C1 segment of cervical spinal cord (tissue), 14 donors: ENCODE data around the gene GRK6.

ENCODE experiments used
- DNase-seq, 14 donors: peaks; one replicate each; lab custom pipeline; 2025; lab: John Stamatoyannopoulos, UW

The GRK6 gene

DNA sequence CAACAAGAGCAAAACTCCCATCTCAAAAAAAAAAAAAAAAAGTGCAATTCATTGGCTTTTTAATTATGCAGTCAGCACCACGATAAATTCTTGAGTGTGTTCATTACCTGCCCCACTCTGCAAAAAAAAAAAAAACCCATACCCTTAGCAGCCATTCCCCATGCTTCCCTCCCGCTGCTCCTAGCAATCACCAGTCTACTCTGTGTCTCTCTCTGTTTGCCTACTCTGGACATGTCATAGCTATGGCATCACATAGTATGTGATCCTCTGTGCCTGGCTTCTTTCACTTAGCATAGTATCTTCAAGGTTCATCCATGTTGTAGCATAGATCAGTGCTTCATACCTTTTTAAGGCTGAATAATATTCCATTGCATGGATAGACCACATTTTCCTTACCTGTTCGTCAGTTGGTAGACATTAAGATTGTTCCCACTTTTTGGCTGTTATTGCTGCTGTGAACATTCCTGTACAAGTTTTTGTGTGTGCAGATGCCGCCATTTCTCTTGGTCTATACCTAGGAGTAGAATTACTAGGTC, 13.1 kb downstream of the GRK6 start:
- DNase-seq, result no peak

DNA sequence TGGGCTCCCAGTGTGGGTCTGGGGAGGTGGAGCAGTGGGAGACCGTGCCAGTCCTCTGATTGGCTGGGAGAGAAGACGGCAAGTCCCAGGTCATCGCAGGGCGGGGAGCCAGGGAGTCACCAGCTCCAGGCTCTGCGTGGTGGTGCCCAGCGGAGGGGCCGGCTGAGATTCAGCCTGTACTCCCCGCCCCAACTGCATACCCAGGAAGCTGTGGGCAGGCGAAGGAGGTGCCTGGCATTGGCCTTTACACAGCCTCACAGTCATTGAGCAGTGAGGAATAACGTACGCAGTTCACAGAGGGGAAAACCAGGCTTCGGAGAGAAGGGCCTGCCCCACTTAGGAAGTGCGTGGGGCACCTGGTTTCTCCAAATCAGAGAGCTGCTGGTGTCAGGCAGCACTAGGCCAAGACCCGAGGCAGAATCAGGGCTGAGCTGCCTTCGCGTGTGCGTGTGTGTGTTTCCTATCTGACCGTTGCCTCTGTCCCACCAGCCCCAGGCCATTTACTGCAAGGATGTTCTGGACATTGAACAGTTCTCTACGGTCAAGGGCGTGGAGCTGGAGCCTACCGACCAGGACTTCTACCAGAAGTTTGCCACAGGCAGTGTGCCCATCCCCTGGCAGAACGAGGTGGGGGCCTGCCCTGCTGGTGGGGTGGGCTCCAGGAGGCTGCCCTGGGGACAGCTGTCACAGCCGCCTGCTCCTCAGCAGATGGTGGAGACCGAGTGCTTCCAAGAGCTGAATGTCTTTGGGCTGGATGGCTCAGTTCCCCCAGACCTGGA, 13.9 kb downstream of the GRK6 start:
- no peak for DNase-seq

DNA sequence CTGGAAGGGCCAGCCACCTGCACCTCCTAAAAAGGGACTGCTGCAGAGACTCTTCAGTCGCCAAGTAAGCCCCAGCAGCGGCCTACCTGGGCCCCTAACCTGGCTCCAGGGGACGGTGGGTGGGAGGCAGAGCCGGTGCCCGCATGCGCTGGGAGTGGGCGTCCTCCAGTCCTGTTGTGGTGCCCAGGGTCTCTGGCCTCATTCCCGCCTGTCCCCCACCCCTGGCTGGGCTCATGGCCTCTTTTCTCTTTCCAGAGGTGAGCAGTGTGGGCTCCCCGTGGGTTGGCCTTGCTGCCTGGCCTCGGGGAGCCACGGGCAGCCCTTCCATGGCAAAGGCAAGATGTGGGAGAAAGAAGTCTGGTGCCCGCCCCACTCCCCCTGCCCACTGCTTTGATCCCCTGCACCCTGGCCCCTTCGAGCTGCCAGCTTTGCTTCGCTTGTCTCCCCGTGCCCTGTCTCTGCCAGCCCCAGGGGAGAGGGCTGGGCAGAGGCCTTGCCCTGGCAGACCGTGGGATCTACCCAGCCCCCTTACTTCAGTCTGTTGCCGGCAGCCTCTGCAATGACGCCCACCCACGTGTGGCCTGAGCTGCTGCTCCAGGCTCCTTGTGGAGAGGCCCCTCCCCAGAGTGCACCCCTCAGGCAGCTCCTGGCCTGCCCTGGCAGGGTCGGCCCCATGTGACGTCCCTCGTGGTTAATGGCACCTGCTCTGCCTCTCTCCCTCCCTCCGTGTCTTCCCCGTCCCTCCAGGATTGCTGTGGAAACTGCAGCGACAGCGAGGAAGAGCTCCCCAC, 14.7 kb downstream of the GRK6 start:
- no peak for DNase-seq

DNA sequence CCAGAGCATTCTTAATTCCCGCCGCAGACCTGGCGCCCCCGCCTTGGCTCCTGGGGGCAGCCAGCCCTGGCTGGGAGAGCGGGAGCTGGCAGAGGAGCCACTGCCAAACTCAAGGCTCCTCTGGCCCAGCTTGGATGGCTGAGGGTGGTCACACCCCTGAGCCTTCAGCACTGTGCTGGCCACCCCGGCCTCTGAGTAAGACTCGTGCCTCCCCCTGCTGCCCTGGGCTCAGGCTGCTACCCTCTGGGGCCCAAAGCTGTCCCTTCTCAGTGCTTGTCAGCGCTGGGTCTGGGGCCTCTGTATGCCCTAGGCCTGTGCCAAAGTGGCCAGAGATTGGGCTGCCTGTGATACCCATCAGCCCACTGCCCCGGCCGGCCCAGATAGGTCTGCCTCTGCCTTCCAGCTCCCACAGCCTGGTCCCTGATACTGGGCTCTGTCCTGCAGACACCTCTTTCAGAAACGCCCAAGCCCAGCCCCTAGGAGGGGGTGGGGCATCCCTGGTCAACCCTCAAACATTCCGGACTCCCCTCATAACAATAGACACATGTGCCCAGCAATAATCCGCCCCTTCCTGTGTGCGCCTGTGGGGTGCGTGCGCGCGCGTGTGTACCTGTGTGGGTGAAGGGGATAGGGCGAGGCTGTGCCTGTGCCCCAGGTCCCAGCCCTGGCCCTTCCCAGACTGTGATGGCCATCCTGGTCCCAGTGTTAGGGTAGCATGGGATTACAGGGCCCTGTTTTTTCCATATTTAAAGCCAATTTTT, 15.8 kb downstream of the GRK6 start:
- DNase-seq, result no peak

DNA sequence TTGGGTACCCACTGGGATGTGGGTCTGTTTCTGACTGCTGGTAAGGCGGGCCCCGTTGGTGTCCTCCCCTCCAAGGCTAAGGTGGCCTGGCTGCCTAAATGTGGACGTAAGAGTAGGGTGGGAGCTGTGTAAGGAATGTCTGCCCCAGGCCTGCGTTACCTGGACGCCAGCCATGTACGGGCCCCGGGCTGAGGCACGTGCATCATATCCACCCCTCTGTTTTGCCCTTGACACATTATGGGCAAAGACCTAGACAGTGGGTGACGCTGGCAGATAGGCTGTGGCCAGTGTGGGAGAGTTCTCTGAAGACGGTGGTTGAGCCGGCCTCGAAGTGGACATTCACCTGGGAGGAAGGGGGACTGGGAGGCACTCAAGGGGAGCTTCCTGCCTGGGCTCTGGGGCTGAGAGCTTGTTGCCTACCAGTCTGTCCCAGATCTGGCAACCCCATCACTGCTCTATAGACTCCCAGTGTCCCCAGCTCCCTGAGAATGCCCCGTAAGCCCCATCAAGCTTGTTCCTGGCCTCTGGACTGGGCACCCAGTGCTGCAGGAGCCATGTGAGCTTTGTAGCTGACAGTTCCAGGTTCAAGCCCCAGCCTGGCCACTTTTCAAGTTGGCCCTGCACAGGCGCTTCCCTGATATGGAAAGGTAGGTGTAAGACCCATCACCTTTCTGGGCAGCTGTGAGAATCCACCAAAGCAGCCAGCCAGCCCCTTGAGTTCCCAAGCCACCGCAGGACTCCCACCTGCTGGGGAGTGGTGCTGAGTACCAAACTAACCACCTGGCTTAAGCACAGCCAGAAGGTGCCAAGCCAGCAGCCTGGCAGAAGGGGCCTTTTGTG, 16.9 kb downstream of the GRK6 start:
- no peak for DNase-seq

DNA sequence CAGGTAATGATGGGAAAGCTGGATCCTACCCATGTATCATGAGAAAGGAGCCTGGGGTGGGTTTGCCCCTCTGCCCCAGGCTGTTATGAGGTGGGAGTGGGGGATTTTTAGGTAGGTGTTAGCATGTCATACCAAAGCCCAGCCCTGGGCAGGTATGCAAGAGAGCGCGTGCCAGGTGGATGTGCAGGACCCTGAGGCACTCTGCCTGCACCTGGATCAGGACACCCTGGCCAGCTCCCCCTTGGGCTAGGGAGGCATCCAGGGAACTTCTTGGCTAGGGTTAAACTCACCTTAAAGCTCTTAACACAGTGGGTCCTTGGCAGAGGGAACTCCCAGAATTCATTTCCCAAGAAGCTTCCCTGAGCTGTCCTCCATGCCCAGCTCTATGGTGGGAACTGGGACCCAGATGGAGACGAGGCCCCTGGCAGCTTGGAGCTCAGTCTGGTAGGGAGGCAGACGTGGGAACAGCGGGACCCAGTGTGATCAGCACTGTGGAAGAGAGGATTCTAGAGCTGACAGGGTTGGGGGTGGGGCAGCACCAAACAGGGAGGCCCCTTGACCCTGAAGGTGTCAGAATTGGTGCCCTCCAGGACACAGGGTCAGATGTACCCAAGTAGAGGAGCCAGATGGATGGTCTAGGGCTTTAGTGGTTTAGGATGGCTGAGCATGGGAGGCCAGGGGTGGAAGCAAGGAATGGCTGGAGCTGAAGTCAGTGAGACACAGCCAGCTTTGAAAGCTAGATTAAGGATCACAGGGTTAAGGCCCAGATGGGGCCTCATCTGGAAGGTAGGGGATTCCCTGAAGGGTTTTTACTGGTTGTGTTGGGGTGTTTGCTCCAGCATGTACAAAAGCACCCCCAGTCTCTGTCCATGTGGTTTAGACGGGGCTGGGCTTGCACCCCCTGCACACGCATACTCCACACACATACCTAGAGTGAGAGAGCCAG, 17.9 kb downstream of the GRK6 start:
- no peak for DNase-seq

DNA sequence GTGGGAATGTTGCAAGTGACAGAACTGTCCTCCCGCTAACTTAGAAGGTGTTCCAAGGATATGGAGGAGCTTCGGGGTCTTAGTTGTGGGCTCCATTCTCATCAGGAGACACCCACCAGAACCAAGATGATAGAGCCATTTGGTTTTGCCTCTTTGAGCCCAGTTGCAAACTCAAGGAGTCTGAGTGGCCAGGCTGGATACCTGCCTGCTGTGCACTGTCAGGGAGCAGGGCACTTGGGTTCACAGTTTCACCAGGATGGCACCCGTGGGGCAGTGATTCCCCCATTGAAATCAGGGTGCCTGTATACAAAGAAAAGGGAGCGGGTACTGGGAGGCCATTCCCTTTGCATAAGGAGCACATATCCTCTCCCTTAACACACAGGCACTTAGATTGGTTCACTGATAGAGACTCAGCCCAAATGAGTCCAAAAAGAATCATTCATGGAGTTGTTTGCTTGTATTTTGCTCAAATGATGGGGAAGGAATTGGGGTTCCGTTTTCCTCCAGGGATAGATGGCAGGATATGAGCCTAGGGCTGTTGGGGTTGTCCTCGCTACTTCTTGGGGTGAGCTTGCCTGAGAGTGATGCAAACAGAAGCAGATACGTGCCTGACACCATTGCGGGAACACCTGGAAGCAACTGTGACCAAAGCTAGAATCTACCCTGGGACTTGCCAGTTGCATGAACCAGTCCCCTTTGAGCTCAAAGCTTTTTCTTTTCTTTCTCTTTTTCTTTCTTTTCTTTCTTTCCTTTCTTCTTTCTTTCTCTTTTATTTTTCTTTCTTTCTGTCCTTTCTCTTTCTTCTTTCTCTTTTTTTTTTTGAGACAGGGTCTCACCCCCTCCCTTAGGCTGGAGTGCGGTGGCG, 18.8 kb downstream of the GRK6 start:
- no peak for DNase-seq

DNA sequence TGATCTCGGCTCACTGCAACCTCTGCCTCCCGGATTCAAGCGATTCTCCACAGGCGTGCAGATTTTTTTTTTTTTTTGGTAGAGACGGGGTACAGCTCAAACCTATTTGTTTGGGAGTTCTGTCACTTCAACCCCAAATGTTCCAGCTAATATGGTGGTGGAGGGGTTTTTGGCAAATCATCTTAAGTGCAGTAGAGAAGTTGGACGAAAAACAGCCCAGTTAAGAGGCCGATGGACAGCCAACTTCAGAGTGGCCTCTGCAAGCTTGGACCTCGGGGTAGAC, 19.4 kb downstream of the GRK6 start:
- no peak for DNase-seq

DNA sequence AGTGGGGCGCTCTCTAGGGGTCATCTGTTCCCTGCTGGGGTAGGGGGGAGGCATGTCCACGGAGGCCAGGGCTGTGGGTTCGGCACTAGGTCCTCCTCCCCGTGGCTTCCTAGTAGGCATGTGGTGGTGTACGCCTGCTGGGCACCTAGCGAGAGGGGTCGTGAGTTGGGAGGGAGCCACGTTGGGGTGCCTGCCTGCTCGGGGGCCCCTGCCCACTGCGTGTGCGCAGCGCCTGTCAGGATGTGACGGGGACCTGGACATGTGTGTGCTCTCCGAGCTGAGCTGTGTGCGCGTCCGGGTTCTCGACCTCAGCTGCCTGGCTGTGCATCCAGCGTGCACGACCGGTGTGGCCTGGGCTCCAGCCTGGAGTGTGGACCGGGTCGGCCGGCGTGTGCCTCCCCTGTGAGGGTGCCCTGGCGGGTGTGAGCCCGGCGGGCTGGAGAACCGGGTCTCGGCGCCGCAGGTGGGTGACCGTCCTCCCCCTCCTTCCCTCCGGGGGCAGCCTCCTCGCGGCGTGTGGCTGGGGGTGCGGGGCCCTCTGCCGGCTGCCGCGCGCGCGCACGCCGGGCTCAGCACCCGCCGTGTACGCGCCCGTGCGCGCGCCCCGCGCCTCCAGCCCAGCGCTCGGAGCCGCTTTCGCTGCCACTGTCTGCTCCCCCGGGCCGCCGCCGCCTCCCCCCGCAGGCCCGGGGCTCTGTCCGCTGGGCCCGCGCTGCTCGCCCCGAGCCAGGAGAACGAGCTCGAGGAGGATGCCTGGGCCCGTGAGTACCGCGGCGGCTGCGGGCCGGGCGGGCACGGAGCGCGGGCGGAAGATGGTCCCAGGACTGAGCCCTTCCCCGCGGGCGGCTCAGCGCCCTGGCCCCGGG, 20.0 kb downstream of the GRK6 start, which contains the start of gene PRR7:
Gene PRR7 (plus strand): TSS at position 615 of the 866 bp plus-strand sequence. CDS start 8,254 bp downstream, outside the sequence.
- peak in 12 of 14 donors; percentile 44 to 82 (median 56) for DNase-seq

DNA sequence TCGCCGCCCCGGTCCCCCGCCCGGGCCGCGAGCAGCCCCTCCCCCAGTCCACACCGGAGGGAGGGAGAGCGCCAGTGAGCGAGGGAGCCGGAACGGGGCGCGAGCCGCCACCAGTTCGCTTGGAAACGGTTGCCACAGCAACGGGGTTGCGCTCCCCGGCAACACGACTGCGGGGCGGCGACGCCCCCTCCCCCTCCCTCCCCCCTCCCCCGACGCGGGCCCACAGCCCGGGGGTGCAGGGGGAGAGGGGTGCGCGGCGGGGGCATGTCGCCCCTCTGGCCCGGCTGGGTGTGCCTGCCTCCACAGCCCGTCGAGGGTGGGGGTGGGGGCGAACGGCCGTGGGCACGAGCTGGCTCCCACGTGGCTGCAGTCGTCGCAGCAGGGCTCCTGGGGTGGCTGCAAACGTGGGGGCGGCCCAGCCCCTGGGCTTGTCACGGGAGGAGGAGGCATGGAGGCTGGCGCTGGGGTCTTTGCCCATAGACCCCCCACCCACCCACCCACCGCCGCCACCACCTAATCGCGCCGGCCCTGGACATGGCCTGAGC, 20.7 kb downstream of the GRK6 start:
- DNase-seq, result peak in 12 of 14 donors; percentile 42 to 83 (median 68)

DNA sequence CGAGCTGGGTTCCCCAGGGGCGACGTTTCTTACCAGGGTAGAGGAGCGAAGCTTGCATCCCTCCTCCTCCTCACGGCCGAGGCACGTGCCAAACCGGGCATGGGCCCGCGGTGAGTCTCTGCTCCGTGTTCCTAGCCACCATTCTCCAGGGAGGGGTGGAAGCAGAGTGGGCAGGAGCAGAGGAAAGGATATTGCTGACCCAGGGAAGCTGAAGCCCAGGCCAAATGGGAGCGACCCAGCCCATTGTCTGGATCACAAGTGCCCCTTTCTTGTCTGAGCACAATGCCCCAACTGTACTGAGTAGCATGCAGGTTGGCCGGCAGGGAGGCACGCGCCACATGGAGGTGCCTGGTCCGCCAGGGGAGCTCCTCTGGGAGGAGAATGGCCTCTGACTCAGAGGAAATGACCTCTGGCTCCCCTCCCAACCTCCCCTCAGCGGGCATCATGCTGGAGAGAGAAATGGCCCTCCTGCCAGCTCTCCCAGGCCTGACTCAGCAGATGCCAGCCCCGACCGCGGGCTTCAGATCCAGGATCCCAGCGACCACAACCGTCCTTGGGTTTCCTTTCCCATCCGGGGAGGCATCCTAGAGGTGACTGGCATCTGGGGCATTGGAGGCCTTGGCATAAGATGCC, 21.3 kb downstream of the GRK6 start:
- peak in 12 of 14 donors; percentile 50 to 95 (median 83) for DNase-seq

DNA sequence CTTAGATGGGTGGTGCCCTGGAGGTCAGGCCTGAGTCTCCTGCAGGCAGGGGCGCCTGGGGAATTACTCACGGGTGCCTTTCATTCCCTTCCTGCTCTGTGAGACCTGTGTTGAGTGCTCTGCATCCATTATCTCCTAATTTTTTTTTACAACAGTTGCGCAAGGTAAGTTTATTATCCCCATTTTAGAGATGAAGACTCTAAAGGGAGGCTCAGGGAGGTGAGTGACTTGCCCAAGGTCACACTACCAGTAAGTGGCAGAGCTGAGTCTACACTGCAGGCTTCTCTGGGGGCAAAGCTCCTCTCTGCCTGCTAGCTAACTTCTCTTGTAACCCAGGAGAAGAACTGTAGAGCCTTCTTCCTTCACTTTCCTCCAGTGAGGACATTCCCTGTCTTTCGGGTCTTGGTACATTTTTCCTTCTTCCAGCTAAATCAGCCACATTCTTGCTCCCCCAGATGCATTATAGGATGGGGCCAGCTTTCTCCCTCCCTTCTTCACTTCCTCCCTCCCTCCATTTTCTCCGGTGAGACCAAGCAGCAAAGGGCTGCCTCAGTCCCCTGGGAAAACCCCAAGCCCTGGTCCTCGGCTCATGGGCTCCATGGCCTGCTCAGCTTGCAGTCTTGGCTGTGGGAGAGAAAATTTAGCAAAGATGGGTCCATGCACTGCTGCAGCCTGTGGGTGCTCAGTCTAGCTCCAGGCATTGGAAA, 21.9 kb downstream of the GRK6 start:
- DNase-seq, result no peak

DNA sequence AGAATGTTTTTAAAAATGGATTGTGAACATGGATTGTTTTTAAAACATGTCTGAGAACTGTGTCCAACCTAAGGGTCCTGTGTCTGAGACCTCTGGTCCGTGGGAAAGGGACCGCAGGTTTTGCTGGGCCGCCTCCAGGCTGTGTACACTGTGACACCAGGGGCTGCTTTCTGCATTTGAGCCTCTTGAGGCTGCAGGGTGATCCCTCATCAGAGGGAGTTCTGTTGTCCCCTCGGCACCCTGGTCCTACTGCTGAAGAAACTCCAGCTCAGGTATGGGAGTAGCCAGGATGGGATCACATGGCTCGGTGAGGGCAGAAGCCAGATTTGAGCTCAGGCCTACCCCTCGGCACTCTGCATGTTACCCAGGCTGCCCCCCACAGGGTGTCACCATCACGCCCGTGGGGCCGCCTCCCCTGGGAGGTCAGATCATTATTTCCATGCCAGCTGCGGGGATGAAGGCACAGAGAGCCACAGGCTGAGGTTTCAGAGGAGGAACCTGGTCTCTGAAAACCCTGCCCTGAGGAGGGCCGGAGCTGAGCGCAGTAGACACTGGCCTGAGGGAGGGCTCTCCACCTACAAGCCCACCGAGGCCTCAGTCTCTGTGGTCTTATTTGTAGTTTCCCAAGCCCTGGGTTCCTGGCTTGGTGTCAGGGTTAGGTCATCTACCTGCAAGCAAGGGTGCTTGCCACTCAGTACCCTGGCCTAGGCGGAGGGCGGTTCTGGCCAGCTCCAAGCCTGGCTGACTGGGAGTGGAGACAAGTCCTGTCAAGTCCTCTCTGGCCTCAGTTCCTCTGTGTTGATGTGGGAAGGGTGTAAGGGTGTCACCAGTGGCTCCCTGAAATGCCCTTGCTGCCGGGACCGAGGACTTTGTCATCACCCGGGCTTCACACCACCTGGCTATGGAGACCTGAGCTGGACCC, 22.9 kb downstream of the GRK6 start:
- no peak for DNase-seq

DNA sequence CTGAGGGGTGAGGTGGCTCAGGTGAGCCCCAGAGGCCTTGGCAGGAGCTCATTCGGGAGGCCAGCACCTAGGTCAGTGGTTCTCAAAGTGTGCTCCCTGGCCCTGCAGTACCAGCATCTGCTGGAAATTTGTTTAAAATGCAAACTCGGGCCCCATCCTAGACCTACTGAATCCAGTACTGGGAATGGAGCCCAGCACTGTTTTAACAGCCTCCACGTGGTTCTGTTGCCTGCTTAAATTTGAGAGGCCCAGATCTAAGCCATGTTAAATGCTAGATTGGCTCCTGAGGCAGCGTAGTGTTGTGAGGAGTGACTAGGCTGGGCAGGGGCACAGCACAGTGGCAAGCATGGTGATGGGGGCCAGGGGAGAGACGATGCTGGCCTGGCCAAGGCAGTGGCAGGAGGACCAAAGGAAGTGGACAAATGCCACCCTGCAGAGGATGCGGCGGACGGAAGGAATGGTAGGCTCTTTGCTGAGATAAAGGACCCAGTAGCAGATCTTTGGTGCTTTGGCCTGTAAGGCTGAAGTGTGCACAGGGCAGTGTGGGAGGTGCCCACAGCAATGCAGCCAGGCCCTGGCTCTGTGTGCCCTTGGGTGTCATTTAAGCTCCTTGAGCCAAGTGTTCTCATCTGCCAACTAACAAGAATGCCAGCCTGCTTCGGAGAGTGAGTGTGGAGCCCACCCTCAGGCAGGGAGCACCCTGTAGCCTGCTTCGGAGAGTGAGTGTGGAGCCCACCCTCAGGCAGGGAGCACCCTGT, 24.4 kb downstream of the GRK6 start:
- DNase-seq, result peak in 1 of 14 donors; percentile 13
